Thoracic aorta (tissue), 2 donors: ENCODE measurements around the gene STKLD1. TPM values are rescaled to one million over a fixed set of nuclear protein-coding genes. Genes with fewer than 3 reads are reported as not detected.

Experiments used
- ATAC-seq: fragments of 150-250 bp; one replicate; pipeline ENCODE4 v1.8.0; 2017; ENCODE audit warnings: low read depth; ENCODE audit not compliant: insufficient number of reproducible peaks, low FRiP score
- DNase-seq: peaks from one replicate; pipeline ENCODE4 v3.0.0-alpha.2; 2020; ENCODE audit warnings: low spot score
- H3K27ac ChIP-seq, 2 donors: fragments of 200-600 bp; sonication (generic); 1 replicate in 1 of 2; 2 replicates in 1 of 2; pipeline ENCODE4 v1.5.1; 2016; ENCODE audit warnings: mild to moderate bottlenecking in 2 of 2, moderate library complexity in 2 of 2
- H3K27me3 ChIP-seq: fragments of 200-600 bp; sonication (generic); replicated peaks from 2 replicates; pipeline ENCODE4 v1.6.0; 2016; ENCODE audit warnings: mild to moderate bottlenecking; ENCODE audit not compliant: insufficient read depth
- H3K36me3 ChIP-seq: fragments of 200-600 bp; sonication (generic); one replicate; pipeline ENCODE4 v1.5.1; 2016
- H3K4me1 ChIP-seq, 2 donors: fragments of 200-600 bp; sonication (generic); 1 replicate in 1 of 2; 2 replicates in 1 of 2; pipeline versions ENCODE4 v1.5.1 to v1.6.0; 2016; ENCODE audit warnings: low read depth in 2 of 2, mild to moderate bottlenecking in 1 of 2; ENCODE audit not compliant: control insufficient read depth in 1 of 2
- H3K4me3 ChIP-seq: fragments of 200-600 bp; sonication (generic); 2 replicates; pipeline ENCODE4 v1.5.1; 2016; ENCODE audit warnings: mild to moderate bottlenecking
- H3K9me3 ChIP-seq: fragments of 200-600 bp; sonication (generic); 2 replicates; pipeline ENCODE4 v1.5.1; 2016
- CTCF ChIP-seq: fragments of 200-600 bp; sonication (generic); IDR thresholded peaks from one replicate; pipeline ENCODE4 v1.5.1; 2019; ENCODE audit warnings: antibody characterized with exemption
- total RNA-seq, 2 donors: library from RNA; depleted of rRNA; stranded (reverse); fragments of >200 nt; gene quantifications; one replicate each; pipeline versions ENCODE4 v1.1.0 to v1.2.3, GENCODE V29; 2016

STKLD1 gene
- total RNA-seq, 2 donors from 2014 or later: 0.42 TPM; not detected in 1

- H3K4me1 ChIP-seq: no peaks in the 10 kb centered on the region
- H3K27me3 ChIP-seq: no peaks in the 10 kb centered on the region
- H3K27ac ChIP-seq: no peak overlapping the region
- no peak for DNase-seq
- H3K9me3 ChIP-seq: no peaks in the 10 kb centered on the region
- TF ChIP-seq CTCF: no peak
- H3K4me3 ChIP-seq: no peak overlapping the region
- H3K36me3 ChIP-seq: peaks cover 11% of the 10 kb centered on the region
- ATAC-seq: no peak
Observed at GRCh38 chr9:133401588-133401987, 25.4 kb downstream of the STKLD1 start.

GRCh38 chr9:133402689-133403088, 26.5 kb downstream of the STKLD1 start:
- no peak for TF ChIP-seq CTCF
- no peaks in the 10 kb centered on the region for H3K27me3 ChIP-seq
- DNase-seq: no peak
- ATAC-seq: no peak
- peaks cover 18% of the 10 kb centered on the region for H3K36me3 ChIP-seq
- no peak overlapping the region for H3K4me3 ChIP-seq
- no peaks in the 10 kb centered on the region for H3K4me1 ChIP-seq
- no peak overlapping the region for H3K27ac ChIP-seq
- no peaks in the 10 kb centered on the region for H3K9me3 ChIP-seq

- no peak for TF ChIP-seq CTCF
- Histone ChIP-seq H3K4me1 (no peaks in the 10 kb centered on the region), H3K27me3 (no peaks in the 10 kb centered on the region), H3K36me3 (peaks cover 28% of the 10 kb centered on the region), H3K9me3 (no peaks in the 10 kb centered on the region), H3K4me3 (no peak overlapping the region), H3K27ac (no peak overlapping the region)
- ATAC-seq (no peak), DNase-seq (no peak)
Observed at GRCh38 chr9:133403766-133404453, 27.7 kb downstream of the STKLD1 start.

- H3K27me3 ChIP-seq: no peaks in the 10 kb centered on the region
- ATAC-seq (no peak), DNase-seq (no peak)
- H3K9me3 ChIP-seq: no peaks in the 10 kb centered on the region
- no peak overlapping the region for H3K27ac ChIP-seq
- H3K4me1 ChIP-seq: no peaks in the 10 kb centered on the region
- H3K36me3 ChIP-seq: peaks cover 30% of the 10 kb centered on the region
- H3K4me3 ChIP-seq: no peak overlapping the region
- TF ChIP-seq CTCF: no peak
Observed at GRCh38 chr9:133404454-133405002, 28.4 kb downstream of the STKLD1 start.

GRCh38 chr9:133405508-133406438, 29.6 kb downstream of the STKLD1 start:
- no peak for ATAC-seq
- no peak for DNase-seq

More at GRCh38 chr9:133405508-133406438, 29.6 kb downstream of the STKLD1 start:
- TF ChIP-seq CTCF: no peak
- H3K27me3 ChIP-seq: no peaks in the 10 kb centered on the region
- no peaks in the 10 kb centered on the region for H3K4me1 ChIP-seq
- peaks cover 43% of the 10 kb centered on the region for H3K36me3 ChIP-seq
- no peak overlapping the region for H3K4me3 ChIP-seq
- no peak overlapping the region for H3K27ac ChIP-seq
- H3K9me3 ChIP-seq: no peaks in the 10 kb centered on the region
